ENCODE results near the gene ZSCAN10.

GRCh38 chr16:3085868-3086595, 13.1 kb downstream of the ZSCAN10 start:
- TF ChIP-seq CTCF (conservative IDR thresholded peaks at IDR 0.05; ENCODE audit: low read depth in 2 of 2) (no peak), REST (IDR thresholded peaks at IDR 0.05; ENCODE audit: unreplicated experiment) (no peak), POLR2AphosphoS5 (IDR thresholded peaks at IDR 0.05; ENCODE audit: low read depth) (no peak), EZH2 (IDR thresholded peaks at IDR 0.05; ENCODE audit: low read depth, unreplicated experiment) (no peak), CREB1 (CRISPR knock-in tag; IDR thresholded peaks at IDR 0.05; ENCODE audit: low read depth) (no peak), ZNF114 (CRISPR knock-in tag; IDR thresholded peaks at IDR 0.05) (no peak)

Data from GM23338 (cell line).